ENCODE measurements around the gene FKBP4. TPM values are rescaled to one million over a fixed set of nuclear protein-coding genes. Genes with fewer than 3 reads are reported as not detected.
A peak's percentile ranks its signal among the peaks of the same experiment; 100 is the strongest.

FKBP4 gene
- total and polyA plus RNA-seq, 2 experiments from 2014 or later = 126 to 223 TPM

GRCh38 chr12:2803635-2804392 lies 9.0 kb downstream of the FKBP4 start:
- Histone ChIP-seq H3F3A (replicated peaks; ENCODE audit: low read depth) (peaks cover 64% of the 10 kb centered on the region), H3K27ac (ENCODE audit: low read depth) (0 out of 2 replicates have a peak overlapping the region, but pooled peaks have one; percentile 32), H3K4me1 (ENCODE audit: insufficient read depth) (no peaks in the 10 kb centered on the region), H3K79me2 (replicated peaks; ENCODE audit: insufficient read depth) (peaks cover 10% of the 10 kb centered on the region; the same call in 1 of the 2 replicates), H3K4me2 (no peak overlapping the region), H2AFZ (no peak overlapping the region), H3K9me2 (ENCODE audit: insufficient read depth) (no peaks in the 10 kb centered on the region), H4K20me1 (replicated peaks; ENCODE audit: insufficient read depth) (peaks cover 25% of the 10 kb centered on the region), H3K36me3 (ENCODE audit: insufficient read depth) (peaks cover 71% of the 10 kb centered on the region), H3K27me3 (ENCODE audit: insufficient read depth) (no peaks in the 10 kb centered on the region), H3K4me3 (no peak overlapping the region)
- H3K4me1 Mint-ChIP-seq = no peaks in the 10 kb centered on the region
- peaks cover 78% of the 10 kb centered on the region for H3K36me3 Mint-ChIP-seq (ENCODE audit: low read depth)
- H3K9me3 Mint-ChIP-seq = no peaks in the 10 kb centered on the region
- peaks cover 4% of the 10 kb centered on the region for H3K27me3 Mint-ChIP-seq (ENCODE audit: insufficient read depth, low read depth, poor library complexity)
- DNase-seq (ENCODE audit: low spot score) (no peak), ATAC-seq (no peak)
- TF ChIP-seq, protein P1, sequence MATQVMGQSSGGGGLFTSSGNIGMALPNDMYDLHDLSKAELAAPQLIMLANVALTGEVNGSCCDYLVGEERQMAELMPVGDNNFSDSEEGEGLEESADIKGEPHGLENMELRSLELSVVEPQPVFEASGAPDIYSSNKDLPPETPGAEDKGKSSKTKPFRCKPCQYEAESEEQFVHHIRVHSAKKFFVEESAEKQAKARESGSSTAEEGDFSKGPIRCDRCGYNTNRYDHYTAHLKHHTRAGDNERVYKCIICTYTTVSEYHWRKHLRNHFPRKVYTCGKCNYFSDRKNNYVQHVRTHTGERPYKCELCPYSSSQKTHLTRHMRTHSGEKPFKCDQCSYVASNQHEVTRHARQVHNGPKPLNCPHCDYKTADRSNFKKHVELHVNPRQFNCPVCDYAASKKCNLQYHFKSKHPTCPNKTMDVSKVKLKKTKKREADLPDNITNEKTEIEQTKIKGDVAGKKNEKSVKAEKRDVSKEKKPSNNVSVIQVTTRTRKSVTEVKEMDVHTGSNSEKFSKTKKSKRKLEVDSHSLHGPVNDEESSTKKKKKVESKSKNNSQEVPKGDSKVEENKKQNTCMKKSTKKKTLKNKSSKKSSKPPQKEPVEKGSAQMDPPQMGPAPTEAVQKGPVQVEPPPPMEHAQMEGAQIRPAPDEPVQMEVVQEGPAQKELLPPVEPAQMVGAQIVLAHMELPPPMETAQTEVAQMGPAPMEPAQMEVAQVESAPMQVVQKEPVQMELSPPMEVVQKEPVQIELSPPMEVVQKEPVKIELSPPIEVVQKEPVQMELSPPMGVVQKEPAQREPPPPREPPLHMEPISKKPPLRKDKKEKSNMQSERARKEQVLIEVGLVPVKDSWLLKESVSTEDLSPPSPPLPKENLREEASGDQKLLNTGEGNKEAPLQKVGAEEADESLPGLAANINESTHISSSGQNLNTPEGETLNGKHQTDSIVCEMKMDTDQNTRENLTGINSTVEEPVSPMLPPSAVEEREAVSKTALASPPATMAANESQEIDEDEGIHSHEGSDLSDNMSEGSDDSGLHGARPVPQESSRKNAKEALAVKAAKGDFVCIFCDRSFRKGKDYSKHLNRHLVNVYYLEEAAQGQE (IDR thresholded peaks at IDR 0.05; ENCODE audit: unreplicated experiment) = no peak
- no peak for TF ChIP-seq POLR2AphosphoS5 (IDR thresholded peaks at IDR 0.05; ENCODE audit: low read depth)
- no peak for TF ChIP-seq EZH2phosphoT487 (IDR thresholded peaks at IDR 0.05; ENCODE audit: unreplicated experiment)
- no peak for TF ChIP-seq ZNF331 (CRISPR knock-in tag; IDR thresholded peaks at IDR 0.05; ENCODE audit: low read depth)
- TF ChIP-seq, protein P2, sequence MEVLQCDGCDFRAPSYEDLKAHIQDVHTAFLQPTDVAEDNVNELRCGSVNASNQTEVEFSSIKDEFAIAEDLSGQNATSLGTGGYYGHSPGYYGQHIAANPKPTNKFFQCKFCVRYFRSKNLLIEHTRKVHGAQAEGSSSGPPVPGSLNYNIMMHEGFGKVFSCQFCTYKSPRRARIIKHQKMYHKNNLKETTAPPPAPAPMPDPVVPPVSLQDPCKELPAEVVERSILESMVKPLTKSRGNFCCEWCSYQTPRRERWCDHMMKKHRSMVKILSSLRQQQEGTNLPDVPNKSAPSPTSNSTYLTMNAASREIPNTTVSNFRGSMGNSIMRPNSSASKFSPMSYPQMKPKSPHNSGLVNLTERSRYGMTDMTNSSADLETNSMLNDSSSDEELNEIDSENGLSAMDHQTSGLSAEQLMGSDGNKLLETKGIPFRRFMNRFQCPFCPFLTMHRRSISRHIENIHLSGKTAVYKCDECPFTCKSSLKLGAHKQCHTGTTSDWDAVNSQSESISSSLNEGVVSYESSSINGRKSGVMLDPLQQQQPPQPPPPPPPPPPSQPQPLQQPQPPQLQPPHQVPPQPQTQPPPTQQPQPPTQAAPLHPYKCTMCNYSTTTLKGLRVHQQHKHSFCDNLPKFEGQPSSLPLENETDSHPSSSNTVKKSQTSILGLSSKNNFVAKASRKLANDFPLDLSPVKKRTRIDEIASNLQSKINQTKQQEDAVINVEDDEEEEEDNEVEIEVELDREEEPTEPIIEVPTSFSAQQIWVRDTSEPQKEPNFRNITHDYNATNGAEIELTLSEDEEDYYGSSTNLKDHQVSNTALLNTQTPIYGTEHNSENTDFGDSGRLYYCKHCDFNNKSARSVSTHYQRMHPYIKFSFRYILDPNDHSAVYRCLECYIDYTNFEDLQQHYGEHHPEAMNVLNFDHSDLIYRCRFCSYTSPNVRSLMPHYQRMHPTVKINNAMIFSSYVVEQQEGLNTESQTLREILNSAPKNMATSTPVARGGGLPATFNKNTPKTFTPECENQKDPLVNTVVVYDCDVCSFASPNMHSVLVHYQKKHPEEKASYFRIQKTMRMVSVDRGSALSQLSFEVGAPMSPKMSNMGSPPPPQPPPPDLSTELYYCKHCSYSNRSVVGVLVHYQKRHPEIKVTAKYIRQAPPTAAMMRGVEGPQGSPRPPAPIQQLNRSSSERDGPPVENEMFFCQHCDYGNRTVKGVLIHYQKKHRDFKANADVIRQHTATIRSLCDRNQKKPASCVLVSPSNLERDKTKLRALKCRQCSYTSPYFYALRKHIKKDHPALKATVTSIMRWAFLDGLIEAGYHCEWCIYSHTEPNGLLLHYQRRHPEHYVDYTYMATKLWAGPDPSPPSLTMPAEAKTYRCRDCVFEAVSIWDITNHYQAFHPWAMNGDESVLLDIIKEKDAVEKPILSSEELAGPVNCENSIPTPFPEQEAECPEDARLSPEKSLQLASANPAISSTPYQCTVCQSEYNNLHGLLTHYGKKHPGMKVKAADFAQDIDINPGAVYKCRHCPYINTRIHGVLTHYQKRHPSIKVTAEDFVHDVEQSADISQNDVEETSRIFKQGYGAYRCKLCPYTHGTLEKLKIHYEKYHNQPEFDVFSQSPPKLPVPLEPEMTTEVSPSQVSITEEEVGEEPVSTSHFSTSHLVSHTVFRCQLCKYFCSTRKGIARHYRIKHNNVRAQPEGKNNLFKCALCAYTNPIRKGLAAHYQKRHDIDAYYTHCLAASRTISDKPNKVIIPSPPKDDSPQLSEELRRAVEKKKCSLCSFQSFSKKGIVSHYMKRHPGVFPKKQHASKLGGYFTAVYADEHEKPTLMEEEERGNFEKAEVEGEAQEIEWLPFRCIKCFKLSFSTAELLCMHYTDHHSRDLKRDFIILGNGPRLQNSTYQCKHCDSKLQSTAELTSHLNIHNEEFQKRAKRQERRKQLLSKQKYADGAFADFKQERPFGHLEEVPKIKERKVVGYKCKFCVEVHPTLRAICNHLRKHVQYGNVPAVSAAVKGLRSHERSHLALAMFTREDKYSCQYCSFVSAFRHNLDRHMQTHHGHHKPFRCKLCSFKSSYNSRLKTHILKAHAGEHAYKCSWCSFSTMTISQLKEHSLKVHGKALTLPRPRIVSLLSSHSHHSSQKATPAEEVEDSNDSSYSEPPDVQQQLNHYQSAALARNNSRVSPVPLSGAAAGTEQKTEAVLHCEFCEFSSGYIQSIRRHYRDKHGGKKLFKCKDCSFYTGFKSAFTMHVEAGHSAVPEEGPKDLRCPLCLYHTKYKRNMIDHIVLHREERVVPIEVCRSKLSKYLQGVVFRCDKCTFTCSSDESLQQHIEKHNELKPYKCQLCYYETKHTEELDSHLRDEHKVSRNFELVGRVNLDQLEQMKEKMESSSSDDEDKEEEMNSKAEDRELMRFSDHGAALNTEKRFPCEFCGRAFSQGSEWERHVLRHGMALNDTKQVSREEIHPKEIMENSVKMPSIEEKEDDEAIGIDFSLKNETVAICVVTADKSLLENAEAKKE (CRISPR knock-in tag; IDR thresholded peaks at IDR 0.05) = no peak
- TF ChIP-seq JUNB (IDR thresholded peaks at IDR 0.05; ENCODE audit: unreplicated experiment) = no peak
- no peak for TF ChIP-seq CTCF (conservative IDR thresholded peaks at IDR 0.05; ENCODE audit: low read depth in 2 of 2)
- TF ChIP-seq NANOG (IDR thresholded peaks at IDR 0.05; ENCODE audit: borderline replicate concordance) = no peak
- TF ChIP-seq STAT1 (IDR thresholded peaks at IDR 0.05; ENCODE audit: unreplicated experiment) = no peak
- TF ChIP-seq CREB1 (CRISPR knock-in tag; IDR thresholded peaks at IDR 0.05; ENCODE audit: low read depth) = no peak
- no peak for TF ChIP-seq EZH2 (IDR thresholded peaks at IDR 0.05; ENCODE audit: low read depth, unreplicated experiment)
- TF ChIP-seq ZNF114 (CRISPR knock-in tag; IDR thresholded peaks at IDR 0.05) = no peak
- TF ChIP-seq ETS1 (IDR thresholded peaks at IDR 0.05) = no peak
- no peak overlapping the region for H3K27ac Mint-ChIP-seq
- no peak overlapping the region for H3K4me3 Mint-ChIP-seq

All from GM23338 (cell line).